NB4 (cell line): Measurements from ENCODE around the gene STIM2.
"Not testable (repeated sequence)": the region's sequence is repeated elsewhere in the genome, so short reads cannot be mapped to it uniquely, and the experiment has no call there.

ENCODE experiments used
- CTCF ChIP-seq: IDR thresholded peaks from one replicate; pipeline ENCODE4 v1.5.1; 2012; ENCODE audit warnings: low read depth, low read length
- POLR2A ChIP-seq: IDR thresholded peaks from 2 replicates; pipeline ENCODE4 v1.6.1; 2011; ENCODE audit warnings: mild to moderate bottlenecking; ENCODE audit not compliant: insufficient read length; ENCODE audit errors: extremely low read depth

DNA sequence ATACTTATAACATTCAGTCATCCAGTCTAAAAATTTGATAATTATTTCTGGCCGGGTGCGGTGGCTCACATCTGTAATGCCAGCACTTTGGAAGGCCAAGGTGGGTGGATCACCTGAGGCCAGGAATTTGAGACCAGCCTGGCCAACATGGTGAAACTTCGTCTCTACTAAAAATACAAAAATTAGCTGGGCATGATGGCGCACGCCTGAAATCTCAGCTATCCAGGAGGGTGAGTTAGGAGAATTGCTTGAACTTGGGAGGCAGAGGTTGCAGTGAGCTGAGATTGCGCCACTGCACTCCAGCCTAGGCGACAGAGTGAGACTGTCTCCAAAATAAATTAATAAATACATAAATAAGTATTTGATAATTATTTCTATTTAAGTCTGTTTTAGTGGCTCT, 34.2 kb downstream of the STIM2 start:
- TF ChIP-seq POLR2A, CTCF: not testable (repeated sequence)
